Ishikawa (cell line): ENCODE data around the gene OR6N2.

Experiments used
- CEBPB ChIP-seq: IDR thresholded peaks from 2 replicates; pipeline ENCODE4 v1.6.1; 2012
- CREB1 ChIP-seq: IDR thresholded peaks from 2 replicates; pipeline ENCODE4 v1.6.1; 2012; ENCODE audit warnings: low read depth
- EGR1 ChIP-seq: IDR thresholded peaks from 2 replicates; pipeline ENCODE4 v1.6.1; 2012
- EP300 ChIP-seq: IDR thresholded peaks from 2 replicates; pipeline ENCODE4 v1.6.1; 2012; ENCODE audit warnings: borderline replicate concordance
- FOXM1 ChIP-seq: IDR thresholded peaks from 2 replicates; pipeline ENCODE4 v1.6.1; 2012; ENCODE audit warnings: low read depth, borderline replicate concordance
- NFIC ChIP-seq: IDR thresholded peaks from 2 replicates; pipeline ENCODE4 v1.6.1; 2012
- RAD21 ChIP-seq: IDR thresholded peaks from 2 replicates; pipeline ENCODE4 v1.6.1; 2012; ENCODE audit warnings: low read depth
- TAF1 ChIP-seq: IDR thresholded peaks from 2 replicates; pipeline ENCODE4 v1.6.1; 2012; ENCODE audit warnings: low read depth, mild to moderate bottlenecking
- TCF12 ChIP-seq: IDR thresholded peaks from 2 replicates; pipeline ENCODE4 v1.6.1; 2012; ENCODE audit warnings: low read depth
- TEAD4 ChIP-seq: IDR thresholded peaks from 2 replicates; pipeline ENCODE4 v1.6.1; 2012
- YY1 ChIP-seq: IDR thresholded peaks from 2 replicates; pipeline ENCODE4 v1.6.1; 2012; ENCODE audit warnings: low read depth
- ZBTB7A ChIP-seq: IDR thresholded peaks from 2 replicates; pipeline ENCODE4 v1.6.1; 2012; ENCODE audit warnings: low read depth
- TF ChIP-seq, protein P1 (sequence below): IDR thresholded peaks from 2 replicates; pipeline ENCODE4 v1.6.1; 2012
- TF ChIP-seq, protein P2 (sequence below): IDR thresholded peaks from 2 replicates; pipeline ENCODE4 v1.6.1; 2012; ENCODE audit warnings: low read depth, mild to moderate bottlenecking
- TF ChIP-seq, protein P3 (sequence below): IDR thresholded peaks from 2 replicates; pipeline ENCODE4 v1.6.1; 2012

OR6N2 gene

DNA sequence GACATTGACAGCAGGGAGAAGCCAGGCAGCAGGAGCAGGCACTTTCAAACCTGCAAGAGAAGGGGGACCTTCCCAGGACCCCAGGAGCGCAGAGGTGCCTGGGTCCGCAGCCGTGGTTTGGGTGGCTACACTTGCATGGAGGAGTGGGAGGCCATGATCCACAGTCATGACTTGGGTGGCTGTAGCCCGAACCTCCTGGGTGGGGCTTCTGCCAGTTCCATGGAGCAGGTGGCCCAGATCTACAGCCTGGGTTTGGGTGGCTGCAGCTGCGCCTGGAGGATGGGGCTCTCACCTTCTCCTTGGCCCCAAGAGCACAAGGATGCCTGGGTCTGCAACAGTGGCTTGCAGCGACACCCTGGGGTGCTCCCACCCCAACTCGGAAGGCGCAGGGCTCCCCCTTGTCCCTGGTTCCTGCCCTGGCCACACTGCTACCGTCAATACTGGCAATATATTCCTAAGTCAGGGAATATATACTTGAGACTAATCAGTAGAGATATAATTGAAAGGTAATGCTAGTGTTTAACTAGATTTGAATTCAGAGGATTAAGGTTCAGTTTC, 28.8 kb downstream of the OR6N2 start:
- no peak for TF ChIP-seq RAD21
- TF ChIP-seq, protein P1, sequence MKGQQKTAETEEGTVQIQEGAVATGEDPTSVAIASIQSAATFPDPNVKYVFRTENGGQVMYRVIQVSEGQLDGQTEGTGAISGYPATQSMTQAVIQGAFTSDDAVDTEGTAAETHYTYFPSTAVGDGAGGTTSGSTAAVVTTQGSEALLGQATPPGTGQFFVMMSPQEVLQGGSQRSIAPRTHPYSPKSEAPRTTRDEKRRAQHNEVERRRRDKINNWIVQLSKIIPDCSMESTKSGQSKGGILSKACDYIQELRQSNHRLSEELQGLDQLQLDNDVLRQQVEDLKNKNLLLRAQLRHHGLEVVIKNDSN, result no peak
- TF ChIP-seq EGR1, result no peak
- TF ChIP-seq TCF12, result no peak
- TF ChIP-seq, protein P2, sequence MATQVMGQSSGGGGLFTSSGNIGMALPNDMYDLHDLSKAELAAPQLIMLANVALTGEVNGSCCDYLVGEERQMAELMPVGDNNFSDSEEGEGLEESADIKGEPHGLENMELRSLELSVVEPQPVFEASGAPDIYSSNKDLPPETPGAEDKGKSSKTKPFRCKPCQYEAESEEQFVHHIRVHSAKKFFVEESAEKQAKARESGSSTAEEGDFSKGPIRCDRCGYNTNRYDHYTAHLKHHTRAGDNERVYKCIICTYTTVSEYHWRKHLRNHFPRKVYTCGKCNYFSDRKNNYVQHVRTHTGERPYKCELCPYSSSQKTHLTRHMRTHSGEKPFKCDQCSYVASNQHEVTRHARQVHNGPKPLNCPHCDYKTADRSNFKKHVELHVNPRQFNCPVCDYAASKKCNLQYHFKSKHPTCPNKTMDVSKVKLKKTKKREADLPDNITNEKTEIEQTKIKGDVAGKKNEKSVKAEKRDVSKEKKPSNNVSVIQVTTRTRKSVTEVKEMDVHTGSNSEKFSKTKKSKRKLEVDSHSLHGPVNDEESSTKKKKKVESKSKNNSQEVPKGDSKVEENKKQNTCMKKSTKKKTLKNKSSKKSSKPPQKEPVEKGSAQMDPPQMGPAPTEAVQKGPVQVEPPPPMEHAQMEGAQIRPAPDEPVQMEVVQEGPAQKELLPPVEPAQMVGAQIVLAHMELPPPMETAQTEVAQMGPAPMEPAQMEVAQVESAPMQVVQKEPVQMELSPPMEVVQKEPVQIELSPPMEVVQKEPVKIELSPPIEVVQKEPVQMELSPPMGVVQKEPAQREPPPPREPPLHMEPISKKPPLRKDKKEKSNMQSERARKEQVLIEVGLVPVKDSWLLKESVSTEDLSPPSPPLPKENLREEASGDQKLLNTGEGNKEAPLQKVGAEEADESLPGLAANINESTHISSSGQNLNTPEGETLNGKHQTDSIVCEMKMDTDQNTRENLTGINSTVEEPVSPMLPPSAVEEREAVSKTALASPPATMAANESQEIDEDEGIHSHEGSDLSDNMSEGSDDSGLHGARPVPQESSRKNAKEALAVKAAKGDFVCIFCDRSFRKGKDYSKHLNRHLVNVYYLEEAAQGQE, result no peak
- TF ChIP-seq EP300, result no peak
- TF ChIP-seq ZBTB7A, result no peak
- TF ChIP-seq TEAD4, result no peak
- TF ChIP-seq CREB1, result no peak
- TF ChIP-seq YY1, result no peak
- TF ChIP-seq TAF1, result no peak
- TF ChIP-seq, protein P3, sequence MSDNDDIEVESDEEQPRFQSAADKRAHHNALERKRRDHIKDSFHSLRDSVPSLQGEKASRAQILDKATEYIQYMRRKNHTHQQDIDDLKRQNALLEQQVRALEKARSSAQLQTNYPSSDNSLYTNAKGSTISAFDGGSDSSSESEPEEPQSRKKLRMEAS, result no peak
- TF ChIP-seq CEBPB, result no peak
- no peak for TF ChIP-seq FOXM1
- no peak for TF ChIP-seq NFIC

DNA sequence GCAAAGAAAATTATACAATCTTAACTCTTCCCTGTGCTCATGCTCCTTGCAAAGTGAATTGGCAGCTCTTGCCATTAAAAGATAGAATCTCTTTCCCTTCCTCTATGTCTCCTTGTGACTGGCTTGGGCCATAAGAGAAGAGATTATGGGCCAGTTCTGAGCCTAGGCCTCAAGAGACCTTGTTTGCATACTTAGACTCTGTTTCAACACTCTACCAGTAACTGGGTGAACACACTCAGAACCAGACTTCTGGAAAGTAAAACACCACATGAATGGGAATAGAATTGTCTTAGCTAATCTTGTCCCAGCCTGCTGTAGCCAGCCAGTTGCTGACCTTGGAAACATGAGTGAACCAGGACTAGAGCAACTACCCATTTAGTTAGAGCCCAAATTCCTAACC, 45.2 kb downstream of the OR6N2 start:
- TF ChIP-seq RAD21 (no peak), EGR1 (no peak), TEAD4 (no peak), FOXM1 (no peak), ZBTB7A (no peak), TAF1 (no peak), EP300 (no peak), YY1 (no peak), NFIC (no peak), CEBPB (no peak), CREB1 (no peak)
- TF ChIP-seq, protein P3, result no peak
- TF ChIP-seq, protein P2, result no peak
- TF ChIP-seq, protein P1, result no peak

DNA sequence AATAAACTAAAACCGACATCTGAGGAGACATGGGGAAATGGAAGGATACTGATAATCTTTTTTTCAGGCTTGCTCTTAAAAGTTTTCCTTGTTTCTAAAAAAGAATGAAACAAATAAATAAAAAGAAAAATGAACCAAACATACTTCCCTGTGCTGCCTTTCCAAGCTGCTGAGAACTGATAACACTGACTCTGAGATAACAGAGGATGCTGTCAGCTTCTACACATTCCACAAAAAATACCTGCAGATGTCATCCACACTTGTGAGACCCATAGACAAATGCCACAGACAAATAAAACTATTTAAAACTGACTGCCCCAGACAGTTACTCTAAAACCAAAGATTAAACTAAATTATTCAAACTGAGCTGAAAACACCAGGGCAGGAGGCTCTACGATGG, 48.5 kb downstream of the OR6N2 start:
- TF ChIP-seq YY1, result no peak
- TF ChIP-seq CEBPB, result no peak
- no peak for TF ChIP-seq FOXM1
- TF ChIP-seq EP300, result no peak
- no peak for TF ChIP-seq EGR1
- no peak for TF ChIP-seq ZBTB7A
- no peak for TF ChIP-seq TCF12
- no peak for TF ChIP-seq RAD21
- TF ChIP-seq, protein P2, result no peak
- TF ChIP-seq TEAD4, result no peak
- TF ChIP-seq NFIC, result no peak
- TF ChIP-seq, protein P1, result no peak
- TF ChIP-seq TAF1, result no peak
- TF ChIP-seq, protein P3, result no peak
- TF ChIP-seq CREB1, result no peak

DNA sequence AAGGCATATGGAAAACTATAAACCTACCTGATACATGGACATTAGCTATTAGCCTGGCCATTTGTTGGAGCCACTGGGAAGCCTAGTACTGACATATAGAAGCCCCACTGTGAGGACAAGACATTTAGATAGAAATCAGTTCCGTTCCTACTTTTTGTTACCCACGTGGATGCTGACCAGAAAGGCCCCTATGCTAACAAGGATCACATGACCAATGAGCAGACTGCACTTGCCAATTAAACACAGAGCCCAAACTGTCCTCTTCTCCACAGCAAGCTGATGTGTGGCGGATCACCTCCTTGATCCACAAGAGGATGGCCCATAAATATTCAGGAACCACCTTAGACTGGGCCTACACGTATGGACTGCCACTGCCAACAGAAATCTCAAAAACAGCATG, 49.3 kb downstream of the OR6N2 start:
- no peak for TF ChIP-seq CEBPB
- TF ChIP-seq, protein P2, result no peak
- no peak for TF ChIP-seq CREB1
- no peak for TF ChIP-seq TAF1
